Psoas muscle (tissue), 8 donors: ENCODE data around the gene USP9Y. TPM values are rescaled to one million over a fixed set of nuclear protein-coding genes. Genes with fewer than 3 reads are reported as not detected.

ENCODE experiments used
- ATAC-seq, 4 donors: fragments of 200-7000 bp; cut with Tn5 transposase; one replicate each; pipeline ENCODE4 v1.9.1; 2020; ENCODE audit warnings: moderate library complexity in 3 of 4, mild to moderate bottlenecking in 2 of 4
- DNase-seq, 2 donors: peaks; one replicate each; pipeline ENCODE4 v3.0.0-alpha.2; 2020
- H3K27ac ChIP-seq: fragments of 200-600 bp; one replicate; pipeline ENCODE4 v1.8.0; 2022
- H3K27me3 ChIP-seq, 3 donors: fragments of 200-600 bp in 1 of 3; one replicate each; pipeline versions ENCODE4 v1.6.1 to v1.8.0; 2013 to 2022; ENCODE audit warnings: low read length in 2 of 3, mild to moderate bottlenecking in 2 of 3, moderate library complexity in 1 of 3; ENCODE audit not compliant: insufficient read depth in 3 of 3
- H3K36me3 ChIP-seq, 2 donors: fragments of 200-600 bp in 1 of 2; one replicate each; pipeline versions ENCODE4 v1.6.1 to v1.8.0; 2013 to 2022; ENCODE audit warnings: low read depth in 1 of 2, mild to moderate bottlenecking in 1 of 2, moderate library complexity in 1 of 2; ENCODE audit not compliant: insufficient read depth in 1 of 2
- H3K4me1 ChIP-seq: fragments of 200-600 bp; one replicate; pipeline ENCODE4 v1.8.0; 2022
- H3K4me3 ChIP-seq: fragments of 200-600 bp; one replicate; pipeline ENCODE4 v1.8.0; 2022; ENCODE audit warnings: mild to moderate bottlenecking
- H3K9me3 ChIP-seq: fragments of 200-600 bp; one replicate; pipeline ENCODE4 v1.8.0; 2022
- WGBS, 3 donors: extraction: QIAGEN DNeasy Blood & Tissue Kit; methylation state at CpG; one replicate each; pipeline versions ENCODE4 v1.1.6 to v1.1.7; 2013; 5-methylcytosine and 5-hydroxymethylcytosine counted together
- intact Hi-C, 2 donors: fragments of 100-400 bp; cut with DNase I; formaldehyde crosslinking; loops; one replicate each; pipeline versions ENCODE4 v1.11.0 to v1.14.2; 2022
- polyA plus RNA-seq, 3 donors: library from polyadenylated mRNA; stranded (reverse); fragments of 200-250 nt; gene quantifications; one replicate each; pipeline ENCODE4 v1.2.3, GENCODE V29; 2013
- total RNA-seq, 4 donors: library from RNA; stranded (reverse); fragmentation: NEBNext Ultra II Directional in 2 of 4; extraction: Animal tissue kit (Norgen Biotek cat#: 25700) in 2 of 4; gene quantifications; one replicate each; pipeline versions ENCODE4 v1.2.1 to v1.2.4, GENCODE V29; 2021 to 2023
- TF ChIP-seq, protein P1 (sequence below): fragments of 200-600 bp; IDR thresholded peaks from one replicate; pipeline ENCODE4 v1.8.0; 2022; ENCODE audit warnings: antibody characterized with exemption
- donor health status: healthy with polysubstance abuse.
- donor health status: DM: no; HTN: no; CAD: no; lungs with moderate emphysema.
- donor health status: Bipolar disorder and iron deficiency.
- donor health status: healthy.
- donor health status: DM: yes; HTN: yes; CAD: no.
- donor health status: DM: no; HTN: no; CAD: no.
- donor health status: DM: no; HTN: no; CAD: no.
- donor health status: DM: yes; HTN: yes; CAD: no.

USP9Y gene
- total and polyA plus RNA-seq, 7 donors: 3.2 to 5.5 TPM; not detected in 5

DNA sequence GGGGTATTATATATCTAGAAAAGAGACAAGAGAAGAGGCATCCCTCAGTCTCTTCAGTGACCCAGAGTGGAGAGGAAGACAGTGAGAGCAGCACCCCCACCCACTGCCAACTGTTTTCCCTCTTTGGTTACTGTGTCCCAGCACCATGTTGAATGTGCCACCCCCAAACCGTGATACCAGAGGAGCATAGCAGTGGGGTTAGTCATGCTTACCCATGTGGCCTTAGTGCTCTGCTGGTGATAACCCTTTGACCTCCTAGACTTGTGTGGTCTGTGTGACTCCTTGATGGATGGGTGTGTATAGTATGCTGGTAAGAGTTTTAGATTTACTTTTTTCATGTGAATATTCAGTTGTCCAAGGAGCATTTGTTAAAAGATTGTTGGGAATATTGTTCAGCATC is 48.3 kb downstream of the USP9Y start:
- 86 to 91% methylated on average over 1 of the region's 1 CpG; no CpG with 5 or more reads in 1 of the 3 donors for WGBS, 3 donors
- no peaks in the 10 kb centered on the region for H3K27me3 ChIP-seq
- ATAC-seq (no peak), DNase-seq (no peak)
- H3K27ac ChIP-seq: no peak overlapping the region
- no peaks in the 10 kb centered on the region for H3K36me3 ChIP-seq
- TF ChIP-seq, protein P1, sequence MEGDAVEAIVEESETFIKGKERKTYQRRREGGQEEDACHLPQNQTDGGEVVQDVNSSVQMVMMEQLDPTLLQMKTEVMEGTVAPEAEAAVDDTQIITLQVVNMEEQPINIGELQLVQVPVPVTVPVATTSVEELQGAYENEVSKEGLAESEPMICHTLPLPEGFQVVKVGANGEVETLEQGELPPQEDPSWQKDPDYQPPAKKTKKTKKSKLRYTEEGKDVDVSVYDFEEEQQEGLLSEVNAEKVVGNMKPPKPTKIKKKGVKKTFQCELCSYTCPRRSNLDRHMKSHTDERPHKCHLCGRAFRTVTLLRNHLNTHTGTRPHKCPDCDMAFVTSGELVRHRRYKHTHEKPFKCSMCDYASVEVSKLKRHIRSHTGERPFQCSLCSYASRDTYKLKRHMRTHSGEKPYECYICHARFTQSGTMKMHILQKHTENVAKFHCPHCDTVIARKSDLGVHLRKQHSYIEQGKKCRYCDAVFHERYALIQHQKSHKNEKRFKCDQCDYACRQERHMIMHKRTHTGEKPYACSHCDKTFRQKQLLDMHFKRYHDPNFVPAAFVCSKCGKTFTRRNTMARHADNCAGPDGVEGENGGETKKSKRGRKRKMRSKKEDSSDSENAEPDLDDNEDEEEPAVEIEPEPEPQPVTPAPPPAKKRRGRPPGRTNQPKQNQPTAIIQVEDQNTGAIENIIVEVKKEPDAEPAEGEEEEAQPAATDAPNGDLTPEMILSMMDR: no peak
- no peaks in the 10 kb centered on the region for H3K9me3 ChIP-seq
- H3K4me3 ChIP-seq: no peak overlapping the region
- intact Hi-C loops: no loop called here
- H3K4me1 ChIP-seq: no peaks in the 10 kb centered on the region

DNA sequence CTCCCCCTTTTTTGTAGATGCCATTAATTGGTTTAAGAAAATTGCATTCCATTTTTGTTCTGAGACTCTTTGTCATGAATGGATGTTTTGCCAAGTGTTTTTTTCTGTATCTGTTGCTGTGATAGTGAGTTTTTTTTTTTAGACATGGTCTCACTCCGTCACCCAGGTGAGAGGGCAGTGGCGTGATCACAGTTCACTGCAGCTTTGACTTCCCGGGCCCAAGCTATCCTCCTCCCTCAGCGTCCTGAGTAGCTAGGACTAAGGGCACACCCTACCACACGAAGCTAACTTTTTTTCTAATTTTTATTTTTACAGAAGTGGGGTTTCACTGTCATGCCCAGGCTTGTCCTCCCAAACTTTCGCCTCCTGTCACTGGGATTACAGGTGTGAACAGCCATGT is 51.8 kb downstream of the USP9Y start:
- Histone ChIP-seq H3K4me3 (no peak overlapping the region), H3K9me3 (no peaks in the 10 kb centered on the region), H3K36me3 (no peaks in the 10 kb centered on the region), H3K4me1 (no peaks in the 10 kb centered on the region), H3K27ac (no peak overlapping the region), H3K27me3 (no peaks in the 10 kb centered on the region)
- TF ChIP-seq, protein P1: no peak
- DNase-seq (no peak), ATAC-seq (no peak)
- intact Hi-C loops: no loop called here
- 84 to 87% methylated on average over 6 of the region's 6 CpGs; no CpG with 5 or more reads in 1 of the 3 donors for WGBS, 3 donors

DNA sequence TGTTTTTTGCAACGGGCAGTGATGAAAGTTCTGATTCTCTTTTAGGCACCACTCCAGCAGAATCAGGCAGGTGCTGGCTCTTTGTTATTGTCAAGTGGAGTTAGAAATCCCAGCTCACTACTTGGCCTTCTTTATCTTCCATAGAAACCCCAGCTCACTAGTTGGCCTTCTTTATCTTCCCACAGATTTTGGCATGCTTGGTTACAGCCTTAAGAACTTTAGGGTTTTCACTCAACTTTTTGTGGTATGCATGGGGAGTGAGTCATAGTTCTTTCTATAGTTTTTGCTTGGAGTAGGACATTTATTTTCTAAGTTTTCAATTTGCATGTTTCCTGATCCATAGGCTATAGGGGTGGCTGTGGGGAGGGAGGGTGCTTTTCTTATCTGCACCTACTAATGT is 55.0 kb downstream of the USP9Y start:
- WGBS, 3 donors: 29 to 59% methylated on average over 1 of the region's 1 CpG; no CpG with 5 or more reads in 1 of the 3 donors
- H3K36me3 ChIP-seq: no peaks in the 10 kb centered on the region
- no peaks in the 10 kb centered on the region for H3K27me3 ChIP-seq
- ATAC-seq: no peak
- no peak overlapping the region for H3K4me3 ChIP-seq
- intact Hi-C loops: no loop called here
- no peaks in the 10 kb centered on the region for H3K9me3 ChIP-seq
- no peaks in the 10 kb centered on the region for H3K4me1 ChIP-seq
- H3K27ac ChIP-seq: no peak overlapping the region
- TF ChIP-seq, protein P1: no peak
- no peak for DNase-seq

DNA sequence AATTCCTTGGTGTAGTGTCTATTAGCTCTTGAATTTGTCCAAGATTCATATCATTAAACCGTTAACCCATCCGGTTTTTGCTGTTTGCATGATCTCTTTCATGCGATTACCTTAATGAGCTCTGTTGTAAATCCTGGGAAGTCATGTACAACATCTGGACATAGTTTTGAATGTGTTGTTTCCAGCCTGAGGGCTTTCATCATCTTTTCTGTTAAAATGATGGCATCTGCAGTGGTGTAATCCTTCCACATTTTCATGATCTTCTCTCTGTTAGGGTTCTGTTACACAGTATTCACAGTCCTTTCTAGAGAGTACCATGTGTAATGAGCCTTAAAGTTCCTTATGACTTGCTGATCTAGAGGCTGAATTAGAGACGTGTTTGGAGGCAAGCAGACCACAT is 64.9 kb downstream of the USP9Y start:
- H3K36me3 ChIP-seq: no peaks in the 10 kb centered on the region
- TF ChIP-seq, protein P1: no peak
- H3K27me3 ChIP-seq: no peaks in the 10 kb centered on the region
- no peaks in the 10 kb centered on the region for H3K9me3 ChIP-seq
- H3K4me1 ChIP-seq: no peaks in the 10 kb centered on the region
- ATAC-seq: no peak
- intact Hi-C loops: no loop called here
- no peak overlapping the region for H3K27ac ChIP-seq
- no peak overlapping the region for H3K4me3 ChIP-seq
- no peak for DNase-seq
- 88 to 89% methylated on average over 4 of the region's 4 CpGs; no CpG with 5 or more reads in 1 of the 3 donors for WGBS, 3 donors

DNA sequence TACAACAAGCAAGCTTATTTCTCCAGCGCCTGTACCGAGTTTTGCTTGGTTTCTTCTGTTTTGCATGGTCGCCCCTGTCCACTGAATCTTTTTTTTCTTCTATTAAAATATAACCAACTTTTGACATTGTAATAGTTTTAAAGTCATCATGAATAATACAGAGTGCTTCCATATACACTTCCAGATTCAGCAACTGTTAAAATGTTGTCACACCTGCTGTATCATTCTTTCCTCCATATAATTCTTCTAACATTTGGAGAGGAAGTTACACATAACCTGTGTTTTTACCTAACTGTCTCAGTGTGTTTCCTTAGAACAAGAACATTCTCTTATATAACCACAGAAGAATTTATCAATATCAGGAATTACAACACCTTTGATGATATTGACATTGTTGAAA is 83.5 kb downstream of the USP9Y start:
- TF ChIP-seq, protein P1: no peak
- no peak for DNase-seq
- Histone ChIP-seq H3K9me3 (no peaks in the 10 kb centered on the region), H3K4me3 (no peak overlapping the region), H3K27ac (no peak overlapping the region), H3K4me1 (no peaks in the 10 kb centered on the region), H3K27me3 (no peaks in the 10 kb centered on the region), H3K36me3 (no peaks in the 10 kb centered on the region)
- intact Hi-C loops: no loop called here
- ATAC-seq: no peak
- 94 to 96% methylated on average over 3 of the region's 3 CpGs; no CpG with 5 or more reads in 1 of the 3 donors for WGBS, 3 donors
